Measurements from ENCODE around the gene GAB1.
A peak's percentile ranks its signal among the peaks of the same experiment; 100 is the strongest.

GAB1 gene

DNA sequence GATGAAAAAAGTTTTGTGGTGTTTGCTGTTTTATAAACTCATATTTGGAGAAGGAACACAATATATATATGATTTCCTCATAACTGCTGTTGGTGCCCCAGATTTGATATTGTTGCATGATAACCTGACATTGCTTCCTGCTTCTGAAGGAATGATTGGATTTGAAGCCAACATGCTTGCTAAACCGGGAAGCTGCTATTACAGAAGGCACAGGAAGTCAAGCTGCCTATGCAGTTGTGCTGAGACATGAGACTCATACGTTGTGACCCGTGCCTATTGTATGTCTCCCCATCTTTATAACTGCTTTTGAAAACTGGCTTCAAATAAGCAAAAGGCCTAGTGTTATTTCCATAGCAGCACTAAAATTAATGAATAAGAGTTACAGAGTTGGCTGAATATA is 32.9 kb downstream of the GAB1 start:
- TF ChIP-seq EZH2 (IDR thresholded peaks at IDR 0.05; ENCODE audit: borderline replicate concordance, low read length), result no peak
- TF ChIP-seq, protein P1, sequence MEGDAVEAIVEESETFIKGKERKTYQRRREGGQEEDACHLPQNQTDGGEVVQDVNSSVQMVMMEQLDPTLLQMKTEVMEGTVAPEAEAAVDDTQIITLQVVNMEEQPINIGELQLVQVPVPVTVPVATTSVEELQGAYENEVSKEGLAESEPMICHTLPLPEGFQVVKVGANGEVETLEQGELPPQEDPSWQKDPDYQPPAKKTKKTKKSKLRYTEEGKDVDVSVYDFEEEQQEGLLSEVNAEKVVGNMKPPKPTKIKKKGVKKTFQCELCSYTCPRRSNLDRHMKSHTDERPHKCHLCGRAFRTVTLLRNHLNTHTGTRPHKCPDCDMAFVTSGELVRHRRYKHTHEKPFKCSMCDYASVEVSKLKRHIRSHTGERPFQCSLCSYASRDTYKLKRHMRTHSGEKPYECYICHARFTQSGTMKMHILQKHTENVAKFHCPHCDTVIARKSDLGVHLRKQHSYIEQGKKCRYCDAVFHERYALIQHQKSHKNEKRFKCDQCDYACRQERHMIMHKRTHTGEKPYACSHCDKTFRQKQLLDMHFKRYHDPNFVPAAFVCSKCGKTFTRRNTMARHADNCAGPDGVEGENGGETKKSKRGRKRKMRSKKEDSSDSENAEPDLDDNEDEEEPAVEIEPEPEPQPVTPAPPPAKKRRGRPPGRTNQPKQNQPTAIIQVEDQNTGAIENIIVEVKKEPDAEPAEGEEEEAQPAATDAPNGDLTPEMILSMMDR (IDR thresholded peaks at IDR 0.05; ENCODE audit: low read length), result no peak
- Histone ChIP-seq H3K9me2 (ENCODE audit: low read depth, low read length) (no peaks in the 10 kb centered on the region), H3K9ac (ENCODE audit: low read length) (no peak overlapping the region), H4K20me1 (ENCODE audit: insufficient read depth, low read length) (no peaks in the 10 kb centered on the region), H3K4me2 (ENCODE audit: low read length) (no peak overlapping the region), H3K4me1 (ENCODE audit: insufficient read depth, low read length, severe bottlenecking) (no peaks in the 10 kb centered on the region), H3K9me3 (ENCODE audit: low read length) (no peaks in the 10 kb centered on the region), H2AFZ (ENCODE audit: low read length) (no peak overlapping the region), H3F3A (ENCODE audit: insufficient read depth, low read length) (no peaks in the 10 kb centered on the region), H3K36me3 (ENCODE audit: insufficient read depth, low read length) (no peaks in the 10 kb centered on the region), H3K27me3 (ENCODE audit: insufficient read depth, low read length) (no peaks in the 10 kb centered on the region), H3K27ac (ENCODE audit: low read depth, low read length, poor library complexity, severe bottlenecking) (no peak overlapping the region), H3K79me2 (ENCODE audit: insufficient read depth, low read length) (no peaks in the 10 kb centered on the region), H3K4me3 (ENCODE audit: low read depth, low read length, poor library complexity, severe bottlenecking) (no peak overlapping the region)

DNA sequence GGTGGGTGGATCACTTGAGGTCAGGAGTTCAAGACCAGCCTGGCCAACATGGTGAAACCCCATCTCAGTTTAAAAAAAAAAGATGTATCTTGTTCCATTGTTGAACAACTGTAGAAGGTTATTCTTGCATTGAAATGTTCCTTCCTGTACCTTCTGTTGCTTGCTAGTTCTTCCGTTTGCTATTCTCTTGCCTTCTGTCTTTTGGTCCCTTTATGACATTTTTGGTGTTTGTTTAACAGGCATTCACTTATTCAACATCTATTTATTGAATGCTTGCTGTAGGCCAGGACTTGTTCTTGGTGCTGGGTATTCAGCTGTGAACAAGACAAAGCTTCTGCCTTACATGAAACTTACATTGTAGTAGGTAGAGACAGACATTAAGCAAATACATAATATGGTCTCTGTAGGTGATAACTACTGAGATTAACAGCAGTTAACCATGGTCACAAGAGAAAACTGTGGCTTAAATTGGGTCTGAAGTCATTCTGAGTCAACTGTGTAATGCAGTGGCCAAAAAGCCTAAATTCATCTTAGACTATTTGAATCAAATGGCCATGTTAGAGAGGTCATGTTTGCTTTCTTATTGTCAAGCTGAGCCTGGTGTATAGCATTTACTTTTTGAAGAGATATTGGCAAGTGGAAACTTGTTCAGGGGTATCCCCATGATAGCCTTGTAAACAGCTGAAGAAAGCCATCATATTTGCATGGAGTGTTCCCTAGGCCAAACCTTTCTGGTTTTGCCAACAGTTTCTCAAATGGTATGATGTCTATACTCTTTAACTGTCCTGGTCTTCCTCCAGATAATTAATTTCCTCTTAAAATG is 35.6 kb downstream of the GAB1 start:
- TF ChIP-seq, protein P1 (IDR thresholded peaks at IDR 0.05; ENCODE audit: low read length), result no peak
- no peak for TF ChIP-seq EZH2 (IDR thresholded peaks at IDR 0.05; ENCODE audit: borderline replicate concordance, low read length)
- H3K4me3 ChIP-seq (ENCODE audit: low read depth, low read length, poor library complexity, severe bottlenecking), result no peak overlapping the region
- H3K4me1 ChIP-seq (ENCODE audit: insufficient read depth, low read length, severe bottlenecking), result peaks cover 8% of the 10 kb centered on the region
- no peaks in the 10 kb centered on the region for H4K20me1 ChIP-seq (ENCODE audit: insufficient read depth, low read length)
- H3K9ac ChIP-seq (ENCODE audit: low read length), result no peak overlapping the region
- H3K9me3 ChIP-seq (ENCODE audit: low read length), result no peaks in the 10 kb centered on the region
- no peaks in the 10 kb centered on the region for H3K27me3 ChIP-seq (ENCODE audit: insufficient read depth, low read length)
- peak overlapping the region; percentile 45 for H3K27ac ChIP-seq (ENCODE audit: low read depth, low read length, poor library complexity, severe bottlenecking)
- no peaks in the 10 kb centered on the region for H3K36me3 ChIP-seq (ENCODE audit: insufficient read depth, low read length)
- no peaks in the 10 kb centered on the region for H3K79me2 ChIP-seq (ENCODE audit: insufficient read depth, low read length)
- no peaks in the 10 kb centered on the region for H3K9me2 ChIP-seq (ENCODE audit: low read depth, low read length)
- no peak overlapping the region for H2AFZ ChIP-seq (ENCODE audit: low read length)
- no peaks in the 10 kb centered on the region for H3F3A ChIP-seq (ENCODE audit: insufficient read depth, low read length)
- H3K4me2 ChIP-seq (ENCODE audit: low read length), result no peak overlapping the region

DNA sequence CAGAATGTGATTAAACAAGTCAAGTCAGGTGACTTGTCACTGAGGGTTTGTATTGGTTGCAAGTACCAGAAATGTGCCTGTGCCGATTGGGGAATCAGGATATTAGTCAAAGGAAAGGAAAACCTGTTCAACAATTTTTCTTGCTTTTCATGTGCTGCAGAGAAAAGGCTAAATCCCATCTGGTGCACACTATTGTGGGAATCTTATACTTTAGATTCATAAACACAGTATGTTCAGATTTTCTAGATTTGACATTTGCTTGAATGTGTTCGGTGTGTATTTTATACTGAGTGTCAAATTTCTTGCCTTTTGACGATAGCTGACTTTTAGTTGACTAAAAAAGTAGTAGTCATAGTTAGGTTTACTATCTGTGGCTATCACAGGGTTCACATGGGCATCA is 37.6 kb downstream of the GAB1 start:
- no peak for TF ChIP-seq EZH2 (IDR thresholded peaks at IDR 0.05; ENCODE audit: borderline replicate concordance, low read length)
- TF ChIP-seq, protein P1 (IDR thresholded peaks at IDR 0.05; ENCODE audit: low read length), result no peak
- no peaks in the 10 kb centered on the region for H3K36me3 ChIP-seq (ENCODE audit: insufficient read depth, low read length)

More for the DNA sequence above, 37.6 kb downstream of the GAB1 start:
- Histone ChIP-seq H3K9me3 (ENCODE audit: low read length) (no peaks in the 10 kb centered on the region), H3K27ac (ENCODE audit: low read depth, low read length, poor library complexity, severe bottlenecking) (no peak overlapping the region), H3K4me3 (ENCODE audit: low read depth, low read length, poor library complexity, severe bottlenecking) (no peak overlapping the region), H3K4me1 (ENCODE audit: insufficient read depth, low read length, severe bottlenecking) (peaks cover 23% of the 10 kb centered on the region), H3K27me3 (ENCODE audit: insufficient read depth, low read length) (no peaks in the 10 kb centered on the region), H4K20me1 (ENCODE audit: insufficient read depth, low read length) (no peaks in the 10 kb centered on the region), H3K79me2 (ENCODE audit: insufficient read depth, low read length) (no peaks in the 10 kb centered on the region), H3K4me2 (ENCODE audit: low read length) (no peak overlapping the region), H3F3A (ENCODE audit: insufficient read depth, low read length) (no peaks in the 10 kb centered on the region), H2AFZ (ENCODE audit: low read length) (no peak overlapping the region), H3K9me2 (ENCODE audit: low read depth, low read length) (no peaks in the 10 kb centered on the region), H3K9ac (ENCODE audit: low read length) (no peak overlapping the region)
